WTC11 (cell line): Measurements from ENCODE around the gene HLA-DPB1. TPM values are rescaled to one million over a fixed set of nuclear protein-coding genes. Genes with fewer than 3 reads are reported as not detected.

ENCODE experiments used
- ATAC-seq: fragments of 200-7000 bp; cut with Tn5 transposase; 2 replicates; pipeline ENCODE4 v1.10.0; 2021; ENCODE audit warnings: mild to moderate bottlenecking, moderate library complexity
- Bru-seq: library from RNA; stranded (reverse); fragments of 400-500 nt; gene quantifications from one replicate; lab custom pipeline; 2021; lab: Mats Ljungman, UMichigan
- CTCF ChIA-PET: fragments of 300-600 bp; sonication (Branson Sonifier 250); formaldehyde crosslinking; loops from one replicate; lab custom pipeline; 2021; ENCODE audit warnings: antibody characterized with exemption; lab: Charles Lee
- POLR2A ChIA-PET: fragments of 350-600 bp; sonication (Branson Sonifier 250); formaldehyde crosslinking; loops from one replicate; lab custom pipeline; 2021; ENCODE audit warnings: antibody characterized with exemption; lab: Charles Lee
- DNase-seq: peaks from one replicate; pipeline ENCODE4 v3.0.0; 2021; ENCODE audit warnings: low spot score
- H3K27ac Mint-ChIP-seq: 2 replicates; pipeline ENCODE4 v1.8.0; 2021; ENCODE audit warnings: mixed read lengths
- H3K27me3 Mint-ChIP-seq: 2 replicates; pipeline ENCODE4 v1.8.0; 2021; ENCODE audit warnings: low read depth, mild to moderate bottlenecking, moderate library complexity, mixed read lengths
- H3K36me3 Mint-ChIP-seq: 2 replicates; pipeline ENCODE4 v1.8.0; 2021; ENCODE audit warnings: mixed read lengths
- H3K4me1 Mint-ChIP-seq: 2 replicates; pipeline ENCODE4 v1.8.0; 2022; ENCODE audit warnings: mixed read lengths
- H3K4me3 Mint-ChIP-seq: 2 replicates; pipeline ENCODE4 v1.8.0; 2021; ENCODE audit warnings: mild to moderate bottlenecking, moderate library complexity, mixed read lengths
- H3K9me3 Mint-ChIP-seq: 2 replicates; pipeline ENCODE4 v1.8.0; 2021; ENCODE audit warnings: mixed read lengths
- ELF4 ChIP-seq: sonication (generic); formaldehyde crosslinking; IDR thresholded peaks from 2 replicates; pipeline ENCODE4 v1.8.1; 2022; ENCODE audit warnings: low read depth, mild to moderate bottlenecking, moderate library complexity, missing genetic modification reagents
- ESRRA ChIP-seq: sonication (generic); formaldehyde crosslinking; IDR thresholded peaks from 2 replicates; pipeline ENCODE4 v1.8.1; 2022; ENCODE audit warnings: mild to moderate bottlenecking, missing genetic modification reagents, borderline replicate concordance
- ETV6 ChIP-seq: sonication (generic); formaldehyde crosslinking; IDR thresholded peaks from 2 replicates; pipeline ENCODE4 v1.8.1; 2022; ENCODE audit warnings: mild to moderate bottlenecking, missing genetic modification reagents
- FOXK1 ChIP-seq: sonication (generic); formaldehyde crosslinking; IDR thresholded peaks from 2 replicates; pipeline ENCODE4 v1.8.0; 2022; ENCODE audit warnings: mild to moderate bottlenecking, moderate library complexity, missing genetic modification reagents
- GTF2I ChIP-seq: fragments of 250-450 bp; sonication (Bioruptor Pico); conservative IDR thresholded peaks from 2 replicates; pipeline ENCODE4 v1.4.0; 2021; ENCODE audit warnings: mild to moderate bottlenecking
- IRF2 ChIP-seq: sonication (generic); formaldehyde crosslinking; IDR thresholded peaks from 2 replicates; pipeline ENCODE4 v1.8.0; 2022; ENCODE audit warnings: low read depth, missing genetic modification reagents, borderline replicate concordance
- JUN ChIP-seq: sonication (generic); formaldehyde crosslinking; IDR thresholded peaks from 2 replicates; pipeline ENCODE4 v1.8.0; 2023; ENCODE audit warnings: mild to moderate bottlenecking, missing genetic modification reagents
- KAT7 ChIP-seq: sonication (generic); formaldehyde crosslinking; IDR thresholded peaks from 2 replicates; pipeline ENCODE4 v1.8.1; 2023; ENCODE audit warnings: missing genetic modification reagents, mild to moderate bottlenecking, borderline replicate concordance
- MAX ChIP-seq: sonication (generic); formaldehyde crosslinking; IDR thresholded peaks from 2 replicates; pipeline ENCODE4 v1.8.0; 2022; ENCODE audit warnings: mild to moderate bottlenecking, missing genetic modification reagents
- NFATC4 ChIP-seq: fragments of 250-450 bp; sonication (Bioruptor Pico); IDR thresholded peaks from 2 replicates; pipeline ENCODE4 v1.9.0; 2021; ENCODE audit warnings: mild to moderate bottlenecking
- PREB ChIP-seq: sonication (generic); formaldehyde crosslinking; IDR thresholded peaks from 2 replicates; pipeline ENCODE4 v1.8.1; 2022; ENCODE audit warnings: mild to moderate bottlenecking, missing genetic modification reagents, moderate library complexity, borderline replicate concordance
- SMAD3 ChIP-seq: sonication (generic); formaldehyde crosslinking; IDR thresholded peaks from 2 replicates; pipeline ENCODE4 v1.8.0; 2022; ENCODE audit warnings: missing genetic modification reagents, mild to moderate bottlenecking, borderline replicate concordance
- USF1 ChIP-seq: sonication (generic); formaldehyde crosslinking; IDR thresholded peaks from 2 replicates; pipeline ENCODE4 v1.8.0; 2022; ENCODE audit warnings: mild to moderate bottlenecking, missing genetic modification reagents
- USF2 ChIP-seq: sonication (generic); formaldehyde crosslinking; IDR thresholded peaks from 2 replicates; pipeline ENCODE4 v1.8.1; 2023; ENCODE audit warnings: mild to moderate bottlenecking, missing genetic modification reagents, moderate library complexity
- ZNF281 ChIP-seq: sonication (generic); formaldehyde crosslinking; IDR thresholded peaks from 2 replicates; pipeline ENCODE4 v1.8.0; 2023; ENCODE audit warnings: mild to moderate bottlenecking, missing genetic modification reagents
- long read RNA-seq, 3 experiments: library from RNA in 1 of 3; library from capped mRNA in 1 of 3; library from polyadenylated mRNA in 1 of 3; unstranded in 2 of 3; stranded (forward) in 1 of 3; transcript quantifications; one replicate each; pipeline ENCODE4 v2.0.0, GENCODE V29; 2021
- total RNA-seq: library from RNA; stranded (reverse); gene quantifications from 3 replicates; pipeline ENCODE4 v1.2.3, GENCODE V29; 2021
- TF ChIP-seq, protein P1 (sequence below): sonication (generic); formaldehyde crosslinking; IDR thresholded peaks from 2 replicates; pipeline ENCODE4 v1.8.1; 2023; ENCODE audit warnings: mild to moderate bottlenecking, missing genetic modification reagents, moderate library complexity
- TF ChIP-seq, protein P2 (sequence below): sonication (generic); formaldehyde crosslinking; IDR thresholded peaks from 2 replicates; pipeline ENCODE4 v1.8.0; 2022; ENCODE audit warnings: mild to moderate bottlenecking, missing genetic modification reagents
- TF ChIP-seq, protein P3 (sequence below): sonication (generic); formaldehyde crosslinking; conservative IDR thresholded peaks from 2 replicates; pipeline ENCODE4 v1.8.1; 2022; ENCODE audit warnings: mild to moderate bottlenecking, missing genetic modification reagents

The HLA-DPB1 gene
- total RNA-seq = 18.0 to 23.9 TPM (median 21.3 TPM) in 3 replicates
- Bru-seq, nascent RNA = percentile 55 among the genes with signal in this experiment
- long read RNA-seq, experiment 1, partial matches to known transcripts = 8 of 20 reads
- long read RNA-seq, experiment 1, other reads (novel, unspliced or antisense) = 12 of 20 reads
- long read RNA-seq, experiment 2, partial matches to known transcripts = 10 of 29 reads
- long read RNA-seq, experiment 2, other reads (novel, unspliced or antisense) = 18 of 29 reads
- long read RNA-seq, experiment 3, partial matches to known transcripts = 18 of 41 reads
- long read RNA-seq, experiment 3, other reads (novel, unspliced or antisense) = 22 of 41 reads

DNA sequence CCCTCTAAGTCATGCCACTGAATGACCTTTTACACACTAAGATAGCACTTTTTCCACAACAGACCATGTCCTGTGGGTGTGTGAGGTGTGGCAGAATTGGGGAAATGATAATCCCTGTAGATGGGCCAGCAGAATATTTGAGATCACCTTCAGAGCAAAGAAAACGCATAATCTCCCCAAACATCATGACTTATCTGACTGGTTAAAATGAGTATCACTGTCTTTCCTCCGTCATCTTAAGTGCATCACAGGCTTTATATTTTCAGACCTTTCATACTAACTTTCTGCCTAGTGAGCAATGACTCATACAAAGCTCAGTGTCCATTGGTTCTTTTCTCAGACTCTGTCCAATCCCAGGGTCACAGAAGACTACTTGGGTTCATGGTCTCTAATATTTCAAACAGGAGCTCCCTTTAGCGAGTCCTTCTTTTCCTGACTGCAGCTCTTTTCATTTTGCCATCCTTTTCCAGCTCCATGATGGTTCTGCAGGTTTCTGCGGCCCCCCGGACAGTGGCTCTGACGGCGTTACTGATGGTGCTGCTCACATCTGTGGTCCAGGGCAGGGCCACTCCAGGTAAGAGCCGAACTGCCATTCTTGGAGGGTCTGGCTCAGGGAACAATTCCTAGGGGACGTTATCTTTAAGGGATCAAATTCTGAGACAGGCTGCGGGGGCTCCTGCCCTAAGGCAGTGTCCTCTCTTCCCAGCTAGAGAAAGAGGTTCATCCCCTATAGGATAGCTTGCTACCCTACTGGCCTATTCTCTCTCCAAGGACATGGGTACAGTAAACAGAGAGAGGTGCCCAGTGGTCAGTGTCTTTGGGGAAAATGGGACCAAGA lies at the start of gene HLA-DPB1:
TSS of gene HLA-DPB1 (plus strand) at position 423 of the 838 bp plus-strand sequence. CDS start at position 475, 52 bp downstream.
- Mint-ChIP-seq H3K4me3 (no peak within 1 kb of the TSS), H3K9me3 (no peaks in the 10 kb centered on the region), H3K4me1 (peaks cover 10% of the 10 kb centered on the region), H3K36me3 (no peaks in the 10 kb centered on the region), H3K27ac (no peak within 1 kb of the TSS), H3K27me3 (peaks cover 14% of the 10 kb centered on the region)
- ChIA-PET CTCF (interaction anchor here (1.0 to 1.6 kb wide), 5 partner anchors 26 to 91 kb away, joined by 4 to 5 read pairs (median 4); no protein-coding TSS in a partner anchor), POLR2A (no interaction called here)
- TF ChIP-seq, protein P1, sequence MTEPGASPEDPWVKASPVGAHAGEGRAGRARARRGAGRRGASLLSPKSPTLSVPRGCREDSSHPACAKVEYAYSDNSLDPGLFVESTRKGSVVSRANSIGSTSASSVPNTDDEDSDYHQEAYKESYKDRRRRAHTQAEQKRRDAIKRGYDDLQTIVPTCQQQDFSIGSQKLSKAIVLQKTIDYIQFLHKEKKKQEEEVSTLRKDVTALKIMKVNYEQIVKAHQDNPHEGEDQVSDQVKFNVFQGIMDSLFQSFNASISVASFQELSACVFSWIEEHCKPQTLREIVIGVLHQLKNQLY (CRISPR knock-in tag) = no peak
- no peak for TF ChIP-seq USF1 (CRISPR knock-in tag)
- TF ChIP-seq KAT7 = no peak
- ATAC-seq = peak; percentile 38
- no peak for DNase-seq

- ChIA-PET POLR2A (no interaction called here), CTCF (interaction anchor here (0.6 to 2.1 kb wide), 5 partner anchors 9 to 227 kb away, joined by 3 to 5 read pairs (median 3); partner anchors contain the start of gene HLA-DMA)
- Mint-ChIP-seq H3K9me3 (no peaks in the 10 kb centered on the region), H3K4me3 (no peak overlapping the region), H3K4me1 (peaks cover 4% of the 10 kb centered on the region; the same call in 1 of the 2 replicates), H3K27ac (no peak overlapping the region), H3K27me3 (peaks cover 15% of the 10 kb centered on the region), H3K36me3 (no peaks in the 10 kb centered on the region)
- TF ChIP-seq MAX (CRISPR knock-in tag) = no peak
- TF ChIP-seq ETV6 = no peak
- no peak for TF ChIP-seq FOXK1 (CRISPR knock-in tag)
- no peak for TF ChIP-seq PREB (CRISPR knock-in tag)
- TF ChIP-seq GTF2I = no peak
- no peak for TF ChIP-seq NFATC4 (CRISPR knock-in tag)
- TF ChIP-seq IRF2 = no peak
- no peak for TF ChIP-seq JUN
- no peak for TF ChIP-seq USF2 (CRISPR knock-in tag)
- no peak for TF ChIP-seq ZNF281 (CRISPR knock-in tag)
- TF ChIP-seq, protein P2, sequence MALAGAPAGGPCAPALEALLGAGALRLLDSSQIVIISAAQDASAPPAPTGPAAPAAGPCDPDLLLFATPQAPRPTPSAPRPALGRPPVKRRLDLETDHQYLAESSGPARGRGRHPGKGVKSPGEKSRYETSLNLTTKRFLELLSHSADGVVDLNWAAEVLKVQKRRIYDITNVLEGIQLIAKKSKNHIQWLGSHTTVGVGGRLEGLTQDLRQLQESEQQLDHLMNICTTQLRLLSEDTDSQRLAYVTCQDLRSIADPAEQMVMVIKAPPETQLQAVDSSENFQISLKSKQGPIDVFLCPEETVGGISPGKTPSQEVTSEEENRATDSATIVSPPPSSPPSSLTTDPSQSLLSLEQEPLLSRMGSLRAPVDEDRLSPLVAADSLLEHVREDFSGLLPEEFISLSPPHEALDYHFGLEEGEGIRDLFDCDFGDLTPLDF = no peak
- TF ChIP-seq ESRRA (CRISPR knock-in tag) = no peak
- TF ChIP-seq, protein P3, sequence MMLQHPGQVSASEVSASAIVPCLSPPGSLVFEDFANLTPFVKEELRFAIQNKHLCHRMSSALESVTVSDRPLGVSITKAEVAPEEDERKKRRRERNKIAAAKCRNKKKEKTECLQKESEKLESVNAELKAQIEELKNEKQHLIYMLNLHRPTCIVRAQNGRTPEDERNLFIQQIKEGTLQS = no peak
- no peak for TF ChIP-seq SMAD3
- TF ChIP-seq ELF4 (CRISPR knock-in tag) = no peak
- ATAC-seq (no peak), DNase-seq (no peak)
Measured at GRCh38 chr6:33028220-33028849, 47.5 kb upstream of the HLA-DPB1 start.
